ENCODE results near the gene ASPSCR1. TPM values are rescaled to one million over a fixed set of nuclear protein-coding genes. Genes with fewer than 3 reads are reported as not detected.

Gene ASPSCR1
- total and polyA plus RNA-seq, 2 of the 13 experiments (the other 11 are each of a cell fraction or from before 2014, with no cell fraction given) = 274 to 314 TPM

- TF ChIP-seq WIZ (CRISPR knock-in tag; IDR thresholded peaks at IDR 0.05) (peak; percentile 79; the same call in 1 of the 2 replicates), FOXK1 (CRISPR knock-in tag; IDR thresholded peaks at IDR 0.05; ENCODE audit: borderline replicate concordance, low read depth) (no peak), FIP1L1 (IDR thresholded peaks at IDR 0.05; ENCODE audit: borderline replicate concordance, insufficient read depth, low read depth, low read length) (0 out of 2 replicates have a peak, but pooled peaks have one; percentile 9), ZNF225 (CRISPR knock-in tag; IDR thresholded peaks at IDR 0.05) (peak; percentile 37; the same call in 1 of the 2 replicates), AKNA (CRISPR knock-in tag; IDR thresholded peaks at IDR 0.05; ENCODE audit: borderline replicate concordance) (no peak), RAD21 (CRISPR knock-in tag; IDR thresholded peaks at IDR 0.05) (no peak; the same call in 1 of the 2 replicates), ZNF232 (CRISPR knock-in tag; IDR thresholded peaks at IDR 0.05; ENCODE audit: borderline replicate concordance) (no peak), ZNF816 (CRISPR knock-in tag; IDR thresholded peaks at IDR 0.05; ENCODE audit: borderline replicate concordance) (no peak), NPAS2 (CRISPR knock-in tag; IDR thresholded peaks at IDR 0.05; ENCODE audit: borderline replicate concordance) (peak; percentile 90; the same call in 1 of the 2 replicates), THRA (CRISPR knock-in tag; IDR thresholded peaks at IDR 0.05; ENCODE audit: borderline replicate concordance) (no peak), ATF4 (CRISPR knock-in tag; IDR thresholded peaks at IDR 0.05) (no peak), ZNF724P (CRISPR knock-in tag; IDR thresholded peaks at IDR 0.05; ENCODE audit: borderline replicate concordance) (no peak), CBX2 (IDR thresholded peaks at IDR 0.05; ENCODE audit: low read depth, low read length) (no peak), CBX2 (CRISPR knock-in tag; IDR thresholded peaks at IDR 0.05; ENCODE audit: low read depth) (no peak), ARID2 (CRISPR knock-in tag; IDR thresholded peaks at IDR 0.05; ENCODE audit: borderline replicate concordance) (peak; percentile 96), THAP9 (CRISPR knock-in tag; IDR thresholded peaks at IDR 0.05; ENCODE audit: borderline replicate concordance) (peak; percentile 53; the same call in 1 of the 2 replicates), SNAPC2 (CRISPR knock-in tag; IDR thresholded peaks at IDR 0.05) (no peak), ZNF549 (CRISPR knock-in tag; IDR thresholded peaks at IDR 0.05) (no peak)
Measured at GRCh38 chr17:82023447-82024241, 46.2 kb downstream of the ASPSCR1 start (continued).
